Measurements from ENCODE around the gene TNFSF4.

The TNFSF4 gene

DNA sequence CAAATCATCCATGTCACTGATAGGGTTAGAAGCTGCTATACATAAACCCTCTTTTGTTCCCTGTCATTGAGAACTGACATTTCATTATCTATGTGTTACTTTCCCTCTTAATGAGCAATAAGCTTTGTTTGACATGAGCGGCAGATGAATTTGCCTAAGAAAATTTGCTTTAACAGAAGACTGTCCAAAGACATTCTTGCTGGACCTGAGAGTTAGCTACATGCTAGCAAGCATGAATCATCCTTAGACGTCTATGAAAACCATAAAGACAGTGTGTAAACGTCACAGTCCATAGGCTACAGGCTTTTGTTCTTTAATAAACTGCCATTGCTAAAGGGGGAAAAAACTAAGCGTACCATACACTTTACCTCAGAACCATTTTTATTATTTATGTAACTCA is 73.1 kb downstream of the TNFSF4 start:
- no peaks in the 10 kb centered on the region for H3K27me3 ChIP-seq
- no peak for DNase-seq
- TF ChIP-seq, protein P1, sequence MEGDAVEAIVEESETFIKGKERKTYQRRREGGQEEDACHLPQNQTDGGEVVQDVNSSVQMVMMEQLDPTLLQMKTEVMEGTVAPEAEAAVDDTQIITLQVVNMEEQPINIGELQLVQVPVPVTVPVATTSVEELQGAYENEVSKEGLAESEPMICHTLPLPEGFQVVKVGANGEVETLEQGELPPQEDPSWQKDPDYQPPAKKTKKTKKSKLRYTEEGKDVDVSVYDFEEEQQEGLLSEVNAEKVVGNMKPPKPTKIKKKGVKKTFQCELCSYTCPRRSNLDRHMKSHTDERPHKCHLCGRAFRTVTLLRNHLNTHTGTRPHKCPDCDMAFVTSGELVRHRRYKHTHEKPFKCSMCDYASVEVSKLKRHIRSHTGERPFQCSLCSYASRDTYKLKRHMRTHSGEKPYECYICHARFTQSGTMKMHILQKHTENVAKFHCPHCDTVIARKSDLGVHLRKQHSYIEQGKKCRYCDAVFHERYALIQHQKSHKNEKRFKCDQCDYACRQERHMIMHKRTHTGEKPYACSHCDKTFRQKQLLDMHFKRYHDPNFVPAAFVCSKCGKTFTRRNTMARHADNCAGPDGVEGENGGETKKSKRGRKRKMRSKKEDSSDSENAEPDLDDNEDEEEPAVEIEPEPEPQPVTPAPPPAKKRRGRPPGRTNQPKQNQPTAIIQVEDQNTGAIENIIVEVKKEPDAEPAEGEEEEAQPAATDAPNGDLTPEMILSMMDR (IDR thresholded peaks at IDR 0.05; ENCODE audit: low read depth, low read length) = no peak
- no peaks in the 10 kb centered on the region for H3K4me1 ChIP-seq
- no peak overlapping the region for H3K4me3 ChIP-seq (ENCODE audit: low read depth, low read length)
- H3K36me3 ChIP-seq = no peaks in the 10 kb centered on the region
- H3K9me3 ChIP-seq = no peaks in the 10 kb centered on the region
